GM19455 (cell line): ENCODE data around the gene NDRG4.
"Not testable (repeated sequence)": the region's sequence is repeated elsewhere in the genome, so short reads cannot be mapped to it uniquely, and the experiment has no call there.

Experiments
- ATAC-seq: cut with Tn5 transposase; IDR thresholded peaks from one replicate; pipeline ENCODE4 v1.9.1; 2021; ENCODE audit not compliant: unreplicated experiment

The NDRG4 gene

GRCh38 chr16:58464916-58465731, 34.8 kb upstream of the NDRG4 start:
- no peak for ATAC-seq

- ATAC-seq, result no peak
These were observed 34.1 kb upstream of the NDRG4 start for GRCh38 chr16:58465817-58466216.

- ATAC-seq, result no peak
These were observed 33.5 kb upstream of the NDRG4 start for GRCh38 chr16:58466396-58466795.

GRCh38 chr16:58467905-58468304, 32.0 kb upstream of the NDRG4 start:
- ATAC-seq, result no peak

GRCh38 chr16:58471209-58471975, 28.6 kb upstream of the NDRG4 start:
- ATAC-seq, result no peak

DNA sequence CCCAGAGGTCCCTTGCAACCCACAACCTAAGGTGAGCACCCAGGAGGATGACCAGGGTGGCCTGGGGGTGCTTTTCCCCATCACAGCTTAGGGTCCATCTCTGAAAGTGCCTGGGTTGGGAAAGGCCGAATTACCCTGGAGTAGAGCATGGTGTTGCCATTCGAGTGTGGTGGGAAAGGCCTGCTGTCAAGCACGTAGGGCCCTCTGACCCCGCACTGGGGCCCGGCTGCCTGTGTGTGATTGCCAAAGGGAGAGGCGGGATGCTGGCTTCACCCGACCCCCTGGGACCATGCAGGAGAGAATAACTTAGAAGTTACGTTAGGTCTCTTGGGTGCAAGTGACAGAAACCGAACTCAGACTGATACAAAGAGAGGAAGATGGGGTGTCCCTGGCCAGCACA, 27.7 kb upstream of the NDRG4 start:
- no peak for ATAC-seq

DNA sequence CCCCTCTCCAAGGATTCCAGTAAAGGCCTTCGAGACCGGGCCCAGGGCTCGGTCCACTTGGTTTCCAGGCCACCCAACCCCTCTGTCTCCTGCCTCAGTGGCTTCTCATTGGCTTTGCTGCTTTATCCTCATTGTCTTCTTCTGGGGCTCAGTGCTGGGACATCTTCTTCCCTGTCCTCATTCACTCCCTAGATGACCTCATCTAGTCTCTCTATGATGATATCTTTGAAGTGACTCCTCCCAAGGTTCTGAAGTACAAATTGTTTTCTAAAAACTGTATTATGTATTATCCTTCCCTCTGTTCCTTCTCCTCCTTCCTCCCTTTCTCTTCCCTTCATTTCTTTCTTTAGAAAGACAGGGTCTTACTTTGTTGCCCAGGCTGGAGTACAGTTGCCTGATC, 27.1 kb upstream of the NDRG4 start:
- no peak for ATAC-seq

DNA sequence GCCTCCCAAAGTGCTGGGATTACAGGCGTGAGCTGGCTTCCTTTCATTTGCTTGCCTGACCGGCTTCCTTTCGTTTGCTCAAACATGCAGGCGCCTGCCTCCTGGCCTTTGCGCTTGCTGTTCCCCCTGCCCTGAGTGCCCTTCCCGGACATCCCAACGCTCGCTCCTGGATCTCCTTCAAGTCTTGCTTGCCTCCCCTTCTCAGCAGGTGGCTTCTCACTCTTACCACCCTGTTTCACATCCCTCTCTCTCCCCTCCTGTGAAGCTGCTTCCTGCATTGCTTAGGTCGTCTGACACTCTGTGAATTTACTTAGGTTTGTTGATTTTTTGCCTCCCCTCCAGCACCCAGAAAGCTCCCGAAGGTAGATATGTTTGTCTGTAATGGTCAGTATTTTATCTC, 25.6 kb upstream of the NDRG4 start:
- ATAC-seq, result no peak

- no peak for ATAC-seq
These were observed 24.8 kb upstream of the NDRG4 start for GRCh38 chr16:58475091-58475619.

- ATAC-seq, result no peak
These were observed 23.2 kb upstream of the NDRG4 start for GRCh38 chr16:58476791-58477190.

DNA sequence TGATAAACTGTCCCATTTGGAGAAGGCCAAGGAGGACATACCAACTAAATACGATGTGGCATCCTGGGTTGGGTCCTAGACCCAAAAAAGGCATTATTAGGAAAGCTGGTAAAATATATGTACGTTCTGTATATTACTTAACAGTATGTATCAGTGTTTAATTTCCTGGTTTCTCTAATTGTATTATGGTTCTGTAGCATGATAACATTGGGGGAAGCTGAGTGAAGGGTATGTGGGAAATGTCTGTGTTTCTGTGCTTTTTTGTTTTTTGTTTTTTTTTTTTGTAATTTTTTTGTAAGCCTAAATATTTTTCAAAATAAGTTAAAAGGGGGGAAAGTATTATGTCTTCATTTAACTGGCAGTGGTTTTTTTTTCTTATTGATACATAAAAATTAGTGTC, 21.5 kb upstream of the NDRG4 start:
- ATAC-seq, result no peak

DNA sequence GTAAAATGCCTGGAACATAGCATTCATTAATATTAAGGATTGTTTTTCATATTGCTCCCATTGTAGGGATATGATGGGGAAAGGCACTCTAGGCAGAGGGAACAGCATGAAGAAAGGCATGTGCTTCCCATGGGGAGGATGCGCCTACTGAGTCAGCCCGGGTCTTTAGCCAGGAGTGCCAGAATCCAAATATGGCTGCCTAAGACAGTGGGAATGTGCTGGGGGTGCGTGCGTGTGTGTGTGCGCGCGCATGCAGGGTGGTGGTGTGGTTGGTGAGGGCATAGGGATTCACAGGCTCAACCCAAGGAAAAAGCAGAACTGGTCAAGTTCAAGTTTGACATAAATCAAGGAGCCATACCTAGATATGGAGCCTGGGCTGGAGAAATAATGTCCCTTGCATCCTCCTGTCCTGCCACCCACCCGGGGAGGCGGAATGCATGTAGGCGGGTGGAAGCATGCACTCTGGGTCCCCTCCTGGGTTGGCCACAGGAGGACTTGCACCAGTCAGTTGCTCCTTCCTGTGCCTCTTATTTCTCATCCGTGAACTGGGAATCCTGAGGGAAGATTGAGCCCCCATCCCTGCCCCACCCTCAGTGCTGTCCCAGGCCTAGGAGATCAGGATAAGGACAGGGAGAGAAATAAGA, 18.6 kb upstream of the NDRG4 start:
- ATAC-seq, result no peak

DNA sequence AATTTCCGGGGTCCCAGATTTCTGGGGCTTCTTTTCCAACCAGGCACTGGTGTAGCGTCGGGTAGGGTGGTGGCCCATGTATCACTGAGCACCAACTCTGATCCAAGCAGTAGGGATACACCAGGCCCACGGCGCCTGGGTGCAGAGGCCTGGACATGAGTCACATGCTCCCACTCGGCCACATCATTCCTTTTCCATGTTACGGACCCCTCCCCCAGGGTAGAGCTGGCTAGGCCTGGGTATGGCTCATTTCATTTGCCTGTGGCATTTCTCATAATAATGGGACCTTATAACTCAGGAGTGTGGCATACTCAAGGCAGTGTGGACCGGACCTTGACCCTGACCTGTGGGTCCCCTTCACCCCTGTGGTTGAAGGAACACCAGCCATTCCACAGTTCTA, 18.0 kb upstream of the NDRG4 start:
- ATAC-seq, result no peak

DNA sequence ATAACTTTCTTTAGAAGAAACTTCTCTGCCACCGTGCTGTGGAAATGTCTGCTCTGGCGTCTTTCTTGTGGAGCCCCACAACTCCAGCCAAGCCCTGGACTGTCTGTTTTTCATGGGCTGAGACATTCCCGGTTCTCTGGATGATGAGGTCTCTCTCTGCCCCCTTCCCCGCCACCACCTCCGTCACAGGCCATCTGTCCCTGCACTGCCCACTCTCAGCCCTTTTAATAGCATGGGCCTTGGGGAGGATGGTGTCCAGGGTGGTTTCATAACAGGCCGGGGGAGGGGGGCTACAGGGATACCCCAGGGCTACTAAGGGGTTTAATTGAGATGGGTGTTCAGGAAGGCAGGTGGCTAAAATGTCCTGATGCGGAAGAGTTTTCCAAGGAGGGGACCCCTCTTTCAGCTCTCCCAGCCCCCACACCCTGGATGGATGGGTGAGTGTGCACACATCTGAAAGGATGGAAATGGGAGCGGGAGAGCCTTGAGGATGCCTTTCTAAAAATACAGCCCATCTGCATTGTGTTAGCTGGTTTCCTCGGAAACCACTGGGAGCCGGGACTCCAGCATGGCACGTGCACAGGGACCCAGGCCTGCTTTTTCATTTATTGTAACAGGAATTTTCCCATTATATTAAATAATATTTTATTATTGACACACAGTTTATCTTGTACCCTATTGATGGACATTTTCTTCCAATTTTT, 14.6 kb upstream of the NDRG4 start:
- ATAC-seq, result no peak

- ATAC-seq, result no peak
These were observed 12.2 kb upstream of the NDRG4 start for GRCh38 chr16:58487566-58488351.

GRCh38 chr16:58488531-58488930, 11.4 kb upstream of the NDRG4 start:
- ATAC-seq, result no peak

- ATAC-seq, result no peak
These were observed 9.9 kb upstream of the NDRG4 start for GRCh38 chr16:58490065-58490464.

- ATAC-seq, result not testable (repeated sequence)
These were observed 9.4 kb upstream of the NDRG4 start for GRCh38 chr16:58490539-58490938.

DNA sequence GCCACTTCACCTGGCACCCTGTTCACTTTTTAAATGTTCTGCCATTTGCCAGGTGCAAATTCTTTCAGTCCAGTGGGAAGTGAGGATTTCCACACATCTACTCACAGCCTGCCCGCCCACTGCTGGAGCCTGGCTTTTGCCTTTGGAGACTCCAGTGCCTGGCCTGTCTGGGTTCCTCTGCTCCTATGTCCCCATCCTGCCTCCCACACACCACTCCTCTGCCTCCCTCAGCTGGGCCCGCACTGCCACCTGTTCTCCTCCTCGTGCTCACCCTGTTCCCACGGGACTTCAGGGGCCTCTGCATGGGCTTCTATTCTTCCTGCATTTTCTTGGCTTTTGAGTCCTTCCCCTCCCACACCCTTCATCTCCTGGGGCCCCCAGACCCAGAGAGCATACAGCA, 7.9 kb upstream of the NDRG4 start:
- ATAC-seq, result no peak

DNA sequence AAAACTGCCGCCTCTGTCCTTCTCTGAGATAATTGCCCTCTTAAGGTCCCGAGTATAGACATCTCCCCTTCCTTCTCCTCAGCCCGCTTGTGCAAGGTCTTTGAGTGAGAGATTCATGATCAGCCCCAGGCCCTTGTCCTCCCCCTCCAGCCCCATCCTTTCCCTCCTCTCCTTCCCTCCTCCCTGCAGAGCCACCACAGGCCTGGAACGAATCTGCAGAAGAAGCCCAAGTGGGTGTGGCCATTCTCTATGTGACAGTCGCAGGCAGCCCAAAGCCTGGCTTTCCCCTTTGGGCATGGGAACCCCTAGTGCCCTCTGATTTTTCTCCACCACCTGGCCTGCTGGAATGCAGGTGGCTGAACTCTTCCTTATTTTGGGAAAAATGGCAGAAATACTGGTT, 7.2 kb upstream of the NDRG4 start:
- no peak for ATAC-seq
